GM23248 (cell line): Measurements from ENCODE around the gene CFAP47. TPM values are rescaled to one million over a fixed set of nuclear protein-coding genes. Genes with fewer than 3 reads are reported as not detected.
"Not testable (repeated sequence)": the region's sequence is repeated elsewhere in the genome, so short reads cannot be mapped to it uniquely, and the experiment has no call there.

Experiments
- DNase-seq: peaks from one replicate; pipeline ENCODE4 v3.0.0-alpha.2; 2015
- H2AFZ ChIP-seq: fragments of 200-600 bp; sonication (generic); 2 replicates; pipeline ENCODE4 v1.6.1; 2016; ENCODE audit warnings: antibody characterized with exemption
- H3F3A ChIP-seq: fragments of 200-600 bp; sonication (generic); 2 replicates; pipeline ENCODE4 v1.6.1; 2016; ENCODE audit warnings: mild to moderate bottlenecking, antibody characterized with exemption, mixed run types; ENCODE audit not compliant: insufficient read depth
- H3K27ac ChIP-seq: fragments of 200-600 bp; sonication (generic); 2 replicates; pipeline ENCODE4 v1.5.1; 2016; ENCODE audit warnings: mild to moderate bottlenecking
- H3K27me3 ChIP-seq: fragments of 200-600 bp; sonication (generic); replicated peaks from 2 replicates; pipeline ENCODE4 v1.6.1; 2016; ENCODE audit warnings: mild to moderate bottlenecking; ENCODE audit not compliant: insufficient read depth
- H3K36me3 ChIP-seq: fragments of 200-600 bp; sonication (generic); 2 replicates; pipeline ENCODE4 v1.6.1; 2016; ENCODE audit warnings: low read depth, mild to moderate bottlenecking
- H3K4me1 ChIP-seq: fragments of 200-600 bp; sonication (generic); 2 replicates; pipeline ENCODE4 v1.6.1; 2016; ENCODE audit warnings: mild to moderate bottlenecking; ENCODE audit not compliant: insufficient read depth
- H3K4me2 ChIP-seq: fragments of 200-600 bp; sonication (generic); one replicate; pipeline ENCODE4 v1.6.1; 2016; ENCODE audit warnings: mild to moderate bottlenecking; ENCODE audit not compliant: unreplicated experiment
- H3K4me3 ChIP-seq: fragments of 200-600 bp; sonication (generic); 2 replicates; pipeline ENCODE4 v1.5.1; 2016; ENCODE audit warnings: mild to moderate bottlenecking
- H3K79me2 ChIP-seq: fragments of 200-600 bp; sonication (generic); 2 replicates; pipeline ENCODE4 v1.6.1; 2016; ENCODE audit warnings: mild to moderate bottlenecking; ENCODE audit not compliant: insufficient read depth
- H3K9ac ChIP-seq: fragments of 200-600 bp; sonication (generic); 2 replicates; pipeline ENCODE4 v1.6.1; 2016; ENCODE audit warnings: mild to moderate bottlenecking
- H3K9me2 ChIP-seq: fragments of 200-600 bp; sonication (generic); 2 replicates; pipeline ENCODE4 v1.6.1; 2016; ENCODE audit warnings: mixed run types, mild to moderate bottlenecking, moderate library complexity; ENCODE audit not compliant: insufficient read depth
- H3K9me3 ChIP-seq: fragments of 200-600 bp; sonication (generic); one replicate; pipeline ENCODE4 v1.6.1; 2017; ENCODE audit warnings: low read depth
- H4K20me1 ChIP-seq: fragments of 200-600 bp; sonication (generic); 2 replicates; pipeline ENCODE4 v1.6.0; 2016; ENCODE audit not compliant: insufficient read depth
- EZH2 ChIP-seq: fragments of 200-600 bp; sonication (generic); IDR thresholded peaks from 2 replicates; pipeline ENCODE4 v1.6.1; 2018; ENCODE audit warnings: antibody characterized with exemption, mild to moderate bottlenecking; ENCODE audit not compliant: insufficient read depth, poor library complexity, severe bottlenecking
- EZH2phosphoT487 ChIP-seq: fragments of 200-600 bp; sonication (generic); IDR thresholded peaks from 2 replicates; pipeline ENCODE4 v1.6.1; 2018; ENCODE audit warnings: antibody characterized with exemption, moderate library complexity, mild to moderate bottlenecking, low read depth; ENCODE audit not compliant: insufficient read depth
- WGBS, 2 experiments: methylation state at CpG; one replicate each; pipeline ENCODE4 v1.1.6; 2015 to 2017; ENCODE audit warnings: low lambda C conversion rate in 2 of 2, low coverage in 1 of 2; ENCODE audit errors: missing lambda C conversion rate in 2 of 2; 5-methylcytosine and 5-hydroxymethylcytosine counted together
- in situ Hi-C: fragments of 300-500 bp; cut with MboI; formaldehyde crosslinking; loops from 2 replicates; pipeline ENCODE4 v1.15.0; 2020
- polyA plus RNA-seq: library from polyadenylated mRNA; unstranded; fragments of >200 nt; fragmentation: Nextera tagmentation; extraction: Ambion mirVana; gene quantifications from 2 replicates; pipeline ENCODE4 v1.2.1, GENCODE V29; 2016
- total RNA-seq: library from RNA; depleted of rRNA; stranded (reverse); fragments of >200 nt; shearing (Covaris generic); gene quantifications from 2 replicates; pipeline ENCODE4 v1.2.3, GENCODE V29; 2014

CFAP47 gene
- total and polyA plus RNA-seq, 2 experiments from 2014 or later: not detected

- Histone ChIP-seq H3K27me3 (no peaks in the 10 kb centered on the region), H3K4me1 (no peaks in the 10 kb centered on the region), H4K20me1 (no peaks in the 10 kb centered on the region), H2AFZ (no peak overlapping the region), H3K9ac (no peak overlapping the region), H3K27ac (no peak overlapping the region), H3K4me3 (no peak overlapping the region), H3K9me2 (no peaks in the 10 kb centered on the region), H3K79me2 (no peaks in the 10 kb centered on the region), H3K36me3 (no peaks in the 10 kb centered on the region), H3K9me3 (no peaks in the 10 kb centered on the region), H3F3A (no peaks in the 10 kb centered on the region), H3K4me2 (no peak overlapping the region)
- DNase-seq: no peak
- TF ChIP-seq EZH2: no peak
- in situ Hi-C loops: no loop called here
- WGBS, 2 experiments: 20 to 27% methylated on average over 1 of the region's 1 CpG
Measured at GRCh38 chrX:36218801-36219200, 299.3 kb downstream of the CFAP47 start.

GRCh38 chrX:36234840-36235528 is 315.4 kb downstream of the CFAP47 start:
- H3K4me1 ChIP-seq, H3K4me3 ChIP-seq, H3K9me3 ChIP-seq, H3K36me3 ChIP-seq, H3K9ac ChIP-seq, H2AFZ ChIP-seq, DNase-seq, H3K27ac ChIP-seq, H3K4me2 ChIP-seq, in situ Hi-C loops, H3F3A ChIP-seq, H3K27me3 ChIP-seq, H4K20me1 ChIP-seq, H3K9me2 ChIP-seq, H3K79me2 ChIP-seq: not testable (repeated sequence)
- WGBS, 2 experiments: 41 to 51% methylated on average over 11 to 14 of the region's 21 CpGs

DNA sequence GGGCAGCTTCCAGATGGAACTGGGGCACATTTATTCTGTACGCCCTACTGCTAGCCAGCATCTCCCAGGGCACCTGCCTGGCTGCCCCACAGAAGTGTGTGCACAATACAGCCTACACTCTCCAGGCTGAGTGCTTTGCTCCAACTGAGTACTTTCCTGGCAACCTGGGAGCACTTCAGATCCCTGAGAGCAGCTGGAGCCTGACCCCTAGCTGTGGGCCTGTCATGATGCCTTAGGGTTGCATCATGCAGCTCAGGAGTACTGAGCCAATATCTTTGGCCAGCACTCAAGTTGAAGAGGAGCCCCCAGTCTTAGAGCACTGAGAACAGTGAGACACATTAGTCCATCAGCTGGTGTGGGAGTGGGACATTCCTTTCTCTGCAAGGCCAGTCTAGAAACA is 321.9 kb downstream of the CFAP47 start:
- in situ Hi-C loops: no loop called here
- Histone ChIP-seq H3K4me3 (no peak overlapping the region), H3K9me2 (no peaks in the 10 kb centered on the region), H3K27ac (no peak overlapping the region), H3K36me3 (no peaks in the 10 kb centered on the region), H2AFZ (no peak overlapping the region), H3K9me3 (no peaks in the 10 kb centered on the region), H3K4me1 (no peaks in the 10 kb centered on the region), H3K4me2 (no peak overlapping the region), H3F3A (no peaks in the 10 kb centered on the region), H4K20me1 (no peaks in the 10 kb centered on the region), H3K27me3 (no peaks in the 10 kb centered on the region), H3K9ac (no peak overlapping the region), H3K79me2 (no peaks in the 10 kb centered on the region)
- WGBS, 2 experiments: 0 to 11% methylated on average over 1 of the region's 1 CpG
- TF ChIP-seq EZH2phosphoT487 (no peak), EZH2 (no peak)
- DNase-seq: no peak

DNA sequence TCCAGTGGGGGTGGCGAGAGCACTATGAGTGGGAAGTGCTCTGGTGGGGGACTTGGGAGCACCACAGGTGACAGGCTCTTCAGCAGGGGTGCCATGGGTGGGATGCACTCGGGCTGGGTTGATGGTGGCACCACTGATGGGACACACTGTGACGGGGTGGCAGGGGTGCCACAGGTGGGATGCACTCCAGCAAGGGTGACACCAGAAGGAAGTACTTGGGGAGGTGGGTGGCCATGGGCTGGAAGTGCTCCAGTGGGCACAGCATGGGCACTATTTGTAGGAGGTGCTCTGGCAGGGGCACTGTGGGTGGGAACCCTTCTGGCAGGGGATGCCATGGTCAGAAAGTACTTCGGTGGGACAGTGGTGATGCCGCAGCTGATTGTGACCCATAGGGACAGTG is 346.6 kb downstream of the CFAP47 start:
- Histone ChIP-seq H3K9me2 (no peaks in the 10 kb centered on the region), H3K4me2 (no peak overlapping the region), H3K27me3 (no peaks in the 10 kb centered on the region), H3K9me3 (no peaks in the 10 kb centered on the region), H3K4me1 (no peaks in the 10 kb centered on the region), H2AFZ (no peak overlapping the region), H3K27ac (no peak overlapping the region), H3F3A (no peaks in the 10 kb centered on the region), H3K4me3 (no peak overlapping the region), H3K79me2 (no peaks in the 10 kb centered on the region), H4K20me1 (no peaks in the 10 kb centered on the region), H3K9ac (no peak overlapping the region), H3K36me3 (no peaks in the 10 kb centered on the region)
- 41 to 100% methylated on average over 2 to 4 of the region's 5 CpGs for WGBS, 2 experiments
- DNase-seq: no peak
- in situ Hi-C loops: no loop called here
- TF ChIP-seq EZH2phosphoT487 (no peak), EZH2 (no peak)

GRCh38 chrX:36310136-36310535 is 390.6 kb downstream of the CFAP47 start:
- no peaks in the 10 kb centered on the region for H3K79me2 ChIP-seq
- no peak overlapping the region for H3K9ac ChIP-seq
- H3F3A ChIP-seq: no peaks in the 10 kb centered on the region
- H3K9me2 ChIP-seq: no peaks in the 10 kb centered on the region
- no peaks in the 10 kb centered on the region for H3K36me3 ChIP-seq
- H3K4me2 ChIP-seq: no peak overlapping the region
- TF ChIP-seq EZH2phosphoT487 (no peak), EZH2 (no peak)
- no peak overlapping the region for H3K27ac ChIP-seq
- no peak overlapping the region for H3K4me3 ChIP-seq
- no peaks in the 10 kb centered on the region for H3K9me3 ChIP-seq
- WGBS, 2 experiments: 0 to 8% methylated on average over 1 of the region's 1 CpG
- H3K27me3 ChIP-seq: no peaks in the 10 kb centered on the region
- no peak overlapping the region for H2AFZ ChIP-seq
- no peaks in the 10 kb centered on the region for H4K20me1 ChIP-seq
- H3K4me1 ChIP-seq: no peaks in the 10 kb centered on the region
- in situ Hi-C loops: no loop called here
- DNase-seq: no peak
